Measurements from ENCODE around the gene SLC22A23. TPM values are rescaled to one million over a fixed set of nuclear protein-coding genes. Genes with fewer than 3 reads are reported as not detected.

SLC22A23 gene
- total RNA-seq, 1 experiment from 2014 or later = 6.8 TPM

GRCh38 chr6:3305831-3306230 is 151.0 kb downstream of the SLC22A23 start:
- DNase-seq = no peak
- no peaks in the 10 kb centered on the region for H3K79me2 ChIP-seq (ENCODE audit: insufficient read depth, low read length)
- H3K27me3 Mint-ChIP-seq (ENCODE audit: low read depth) = peaks cover 1% of the 10 kb centered on the region; the same call in 1 of the 2 replicates
- no peak overlapping the region for H3K18ac ChIP-seq (ENCODE audit: insufficient read length, low read depth, low read length)
- no peak overlapping the region for H4K8ac ChIP-seq (replicated peaks; ENCODE audit: insufficient read length, low read depth, low read length)
- H2BK20ac ChIP-seq (ENCODE audit: low read depth, low read length, poor library complexity, severe bottlenecking) = no peak overlapping the region
- H3K36me3 Mint-ChIP-seq (ENCODE audit: insufficient read depth in 1 of 3, low read depth in 3 of 3) = peaks cover 7 to 35% (median 14%) of the 10 kb centered on the region in 3 experiments; a peak in 6 of 7 replicates
- no peak overlapping the region for H2BK120ac ChIP-seq (ENCODE audit: low read depth, low read length, poor library complexity, severe bottlenecking)
- no peak overlapping the region for H3K27ac ChIP-seq (ENCODE audit: insufficient read length, low read depth, low read length)
- no peak overlapping the region for H4K5ac ChIP-seq (ENCODE audit: insufficient read length, low read depth, low read length)
- H3K27me3 ChIP-seq (ENCODE audit: insufficient read depth, low read length) = no peaks in the 10 kb centered on the region
- H2AFZ ChIP-seq (ENCODE audit: low read length) = no peak overlapping the region
- no peak overlapping the region for H3K14ac ChIP-seq (ENCODE audit: insufficient read depth, low read length)
- no peak overlapping the region for H2BK5ac ChIP-seq (ENCODE audit: insufficient read length, low read length)
- H3K4me3 Mint-ChIP-seq = no peak overlapping the region
- H3K9ac ChIP-seq (ENCODE audit: extremely low read depth, insufficient read length, low read length) = no peak overlapping the region
- H2AK5ac ChIP-seq (ENCODE audit: insufficient read length, low read length) = no peak overlapping the region
- no peaks in the 10 kb centered on the region for H3K4me1 ChIP-seq (ENCODE audit: insufficient read depth, low read length)
- no peak overlapping the region for H3K27ac Mint-ChIP-seq
- H3K23ac ChIP-seq (ENCODE audit: insufficient read length, low read depth, low read length) = no peak overlapping the region
- WGBS (ENCODE audit: extremely low coverage, insufficient read length, low lambda C conversion rate) = no CpG with 5 or more reads among the region's 3 CpGs
- H3K23me2 ChIP-seq (ENCODE audit: insufficient read length, low read depth, low read length, poor library complexity, severe bottlenecking) = no peaks in the 10 kb centered on the region
- no peaks in the 10 kb centered on the region for H3K79me1 ChIP-seq (ENCODE audit: insufficient read depth, low read depth, low read length, poor library complexity, severe bottlenecking)
- H3T11ph ChIP-seq (ENCODE audit: low read length) = no peak overlapping the region
- no peaks in the 10 kb centered on the region for H3K9me3 ChIP-seq (ENCODE audit: control insufficient read depth, low read depth, low read length)
- no peak overlapping the region for H3K4ac ChIP-seq (ENCODE audit: low read depth, low read length)
- H3K9me3 Mint-ChIP-seq = peaks cover 0 to 2% of the 10 kb centered on the region in 2 experiments; a peak in 2 of 5 replicates
- TF ChIP-seq CTCF (conservative IDR thresholded peaks at IDR 0.05) = no peak
- H4K20me1 ChIP-seq (ENCODE audit: control insufficient read depth, insufficient read depth, insufficient read length) = no peaks in the 10 kb centered on the region
- H3K4me1 Mint-ChIP-seq = peaks cover 6 to 9% of the 10 kb centered on the region in 2 experiments; a peak in 3 of 4 replicates
- H3K4me2 ChIP-seq (ENCODE audit: insufficient read depth, insufficient read length, low read length) = no peak overlapping the region
- H2BK15ac ChIP-seq (ENCODE audit: low read depth, low read length) = no peak overlapping the region
- H2BK12ac ChIP-seq (ENCODE audit: insufficient read length, low read depth, low read length) = no peak overlapping the region
- no peak overlapping the region for H4K91ac ChIP-seq (ENCODE audit: insufficient read length, low read depth, low read length)
- no peak overlapping the region for H3K56ac ChIP-seq (ENCODE audit: insufficient read length, low read depth, low read length)
